GM21786 (cell line): ENCODE data around the gene MOXD1.
A peak's percentile ranks its signal among the peaks of the same experiment; 100 is the strongest.
"Not testable (repeated sequence)": the region's sequence is repeated elsewhere in the genome, so short reads cannot be mapped to it uniquely, and the experiment has no call there.

Source experiments
- ATAC-seq: cut with Tn5 transposase; IDR thresholded peaks from one replicate; pipeline ENCODE4 v1.9.1; 2021; ENCODE audit not compliant: unreplicated experiment

Gene MOXD1

GRCh38 chr6:132285004-132285780 lies 116.1 kb downstream of the MOXD1 start:
- no peak for ATAC-seq

DNA sequence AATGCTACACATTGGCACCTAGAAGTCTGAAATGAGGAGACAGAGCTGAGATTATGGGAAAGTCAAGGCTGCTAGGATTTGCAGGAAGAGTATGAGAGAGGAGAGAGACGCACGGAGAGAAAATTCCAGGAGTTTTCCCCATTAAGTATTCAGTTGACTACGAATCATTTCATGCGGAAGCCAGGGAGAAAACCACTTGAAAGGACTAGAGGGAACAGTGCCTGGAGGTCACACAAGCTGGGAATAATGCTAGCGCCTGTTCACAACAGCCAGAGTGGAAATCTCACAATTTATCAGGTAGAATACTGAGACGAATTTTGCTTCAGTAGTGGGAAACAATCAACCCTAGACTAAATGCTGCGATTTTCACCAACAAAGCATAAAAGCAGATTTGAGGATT lies 118.6 kb downstream of the MOXD1 start:
- no peak for ATAC-seq

DNA sequence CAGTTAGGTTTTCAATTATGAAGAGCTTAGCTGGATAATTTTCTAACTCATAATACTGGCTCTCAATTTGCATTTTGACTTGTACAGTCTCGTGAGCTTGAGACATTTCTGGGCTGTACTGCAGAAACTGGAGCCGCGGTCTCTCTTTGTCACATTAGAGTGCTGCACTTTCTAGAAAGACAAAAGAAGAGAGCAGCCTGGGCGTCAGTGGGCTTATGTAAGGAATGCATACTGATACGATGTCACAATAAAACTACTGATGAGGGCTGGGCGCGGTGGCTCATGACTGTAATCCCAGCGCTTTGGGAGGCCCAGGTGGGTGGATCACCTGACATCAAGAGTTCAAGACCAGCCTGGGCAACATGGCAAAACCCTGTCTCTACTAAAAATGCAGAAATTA lies 120.8 kb downstream of the MOXD1 start:
- ATAC-seq = no peak

GRCh38 chr6:132279592-132280139 lies 121.6 kb downstream of the MOXD1 start:
- ATAC-seq = peak; percentile 91

DNA sequence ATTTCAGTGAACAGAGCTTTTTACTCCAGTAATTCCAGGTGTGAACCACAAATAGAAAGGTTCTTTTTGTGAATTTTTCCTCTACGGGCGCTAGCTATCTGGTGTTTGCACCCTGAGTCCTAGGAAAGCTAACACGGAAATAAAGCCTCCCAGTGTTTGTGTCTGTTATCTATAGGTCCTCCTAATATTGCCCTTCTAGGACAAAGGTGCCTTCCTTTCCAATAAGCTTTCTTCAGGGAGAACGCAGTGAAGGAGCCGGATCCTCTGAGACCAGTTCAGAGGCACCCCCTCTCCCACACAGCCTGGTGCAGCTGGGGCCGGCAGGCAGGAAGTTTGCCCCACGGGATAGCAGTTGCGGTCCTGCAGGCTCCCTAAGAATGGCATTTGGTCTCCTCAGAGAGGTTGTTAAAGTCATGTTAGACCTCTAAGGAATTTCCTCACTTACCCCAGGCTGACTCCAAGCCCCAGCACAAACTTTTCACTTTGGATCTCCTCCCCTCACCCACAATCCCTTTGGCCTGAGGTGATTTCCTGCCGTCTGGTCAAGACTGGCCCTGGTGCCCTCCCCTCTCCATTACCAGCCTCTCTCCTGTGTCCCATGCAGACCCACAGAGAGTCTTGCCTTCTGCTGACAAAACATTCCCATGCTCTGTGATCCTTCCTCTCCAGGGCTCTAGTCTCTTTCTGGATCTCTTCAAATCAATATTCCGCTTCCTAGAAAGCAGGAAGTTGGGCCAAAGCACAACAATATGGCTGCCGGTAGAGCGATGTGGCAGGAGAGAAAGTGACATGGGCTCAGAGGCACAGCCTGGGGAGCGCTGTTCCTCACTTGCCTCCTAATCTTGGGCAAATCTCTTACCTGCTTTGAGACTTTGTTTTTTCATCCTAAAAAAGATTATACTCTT lies 126.0 kb downstream of the MOXD1 start:
- ATAC-seq = no peak

GRCh38 chr6:132272776-132273175 lies 128.5 kb downstream of the MOXD1 start:
- ATAC-seq = no peak

DNA sequence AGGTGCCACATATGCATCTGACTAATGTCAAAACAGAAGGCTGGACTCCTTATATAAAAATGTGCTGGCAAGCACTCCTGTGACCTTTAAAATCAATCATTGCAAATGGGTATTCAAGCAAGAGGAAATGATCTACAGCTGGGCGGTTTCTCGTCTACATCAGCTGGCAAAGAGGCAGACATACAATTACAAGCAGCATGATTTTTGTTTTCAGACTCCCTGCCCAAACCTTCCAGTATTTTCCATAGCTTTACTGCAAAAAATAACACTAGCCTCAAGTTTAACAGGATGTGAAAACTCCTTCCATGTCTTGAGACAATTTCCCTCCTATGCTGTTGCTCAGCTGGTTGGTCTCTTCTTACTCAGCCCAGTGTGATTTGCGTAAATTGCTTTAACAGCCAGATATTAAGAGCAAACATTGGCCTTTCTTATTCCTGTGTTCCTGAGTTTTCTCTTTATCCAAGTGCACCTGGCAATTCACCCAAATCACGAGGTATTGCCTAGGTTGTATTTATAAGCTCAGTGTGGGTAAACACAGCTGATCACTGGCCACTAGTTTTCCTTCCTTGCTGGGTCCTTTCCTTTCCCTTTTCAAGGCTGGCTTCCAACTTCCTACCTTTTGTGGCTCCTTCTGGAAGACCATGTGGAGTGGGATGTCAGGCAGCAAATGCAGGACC lies 130.4 kb downstream of the MOXD1 start:
- no peak for ATAC-seq

DNA sequence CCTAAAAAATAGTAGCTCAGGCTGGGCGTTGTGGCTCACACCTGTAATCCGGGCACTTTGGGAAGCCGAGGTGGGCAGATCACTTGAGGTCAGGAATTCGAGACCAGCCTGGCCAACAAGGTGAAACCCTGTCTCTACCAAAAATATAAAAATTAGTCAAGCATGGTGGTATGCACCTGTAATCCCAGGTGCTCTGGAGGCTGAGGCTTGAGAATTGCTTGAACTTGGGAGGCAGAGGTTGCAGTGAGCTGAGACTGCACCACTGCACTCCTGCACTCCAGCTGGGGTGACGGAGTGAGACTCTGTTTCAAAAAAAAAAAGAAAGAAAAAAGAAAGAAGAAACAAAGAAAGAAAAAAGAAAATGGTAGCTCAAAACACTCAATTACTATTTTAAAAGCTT lies 132.6 kb downstream of the MOXD1 start:
- ATAC-seq = not testable (repeated sequence)

DNA sequence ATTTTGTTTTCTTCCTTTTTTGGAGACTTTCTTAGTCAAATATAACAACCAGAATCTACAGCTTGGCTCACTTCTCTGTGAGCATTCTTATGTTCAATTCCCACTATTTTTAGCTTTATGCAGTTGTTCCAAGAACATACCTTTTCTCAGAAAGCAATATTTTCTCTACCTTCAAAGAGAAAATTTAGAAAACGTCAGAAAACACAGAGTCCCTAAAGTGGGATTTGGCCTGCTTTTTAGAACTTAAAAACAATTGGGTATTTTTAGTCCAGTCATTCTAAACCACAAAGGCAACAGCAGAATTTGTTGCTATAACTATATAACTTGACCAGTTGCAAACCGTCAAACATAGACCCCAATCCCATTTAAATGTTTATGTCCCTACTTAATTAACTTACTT lies 133.1 kb downstream of the MOXD1 start:
- ATAC-seq = no peak

GRCh38 chr6:132265451-132266097 lies 135.7 kb downstream of the MOXD1 start:
- no peak for ATAC-seq

GRCh38 chr6:132264021-132264500 lies 137.2 kb downstream of the MOXD1 start:
- no peak for ATAC-seq

DNA sequence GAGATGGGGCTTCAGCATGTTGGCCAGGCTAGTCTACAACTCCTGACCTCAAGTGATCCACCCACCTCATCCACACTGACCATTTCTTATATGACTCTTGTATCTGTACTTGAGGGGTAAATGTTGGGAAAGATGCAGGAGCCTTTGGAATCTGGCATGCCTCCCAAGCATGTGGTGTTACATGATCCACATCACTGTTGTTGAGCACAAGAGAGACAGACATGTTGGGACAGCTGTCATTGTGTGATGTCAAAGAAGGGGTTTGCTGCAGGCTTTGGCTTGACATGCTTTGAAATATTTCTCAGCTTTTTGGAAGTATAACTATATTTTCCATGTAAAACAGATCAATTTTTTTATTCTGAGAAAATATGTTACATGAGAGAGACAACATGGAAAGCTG lies 139.9 kb downstream of the MOXD1 start:
- no peak for ATAC-seq

GRCh38 chr6:132259070-132259469 lies 142.2 kb downstream of the MOXD1 start:
- ATAC-seq = no peak

DNA sequence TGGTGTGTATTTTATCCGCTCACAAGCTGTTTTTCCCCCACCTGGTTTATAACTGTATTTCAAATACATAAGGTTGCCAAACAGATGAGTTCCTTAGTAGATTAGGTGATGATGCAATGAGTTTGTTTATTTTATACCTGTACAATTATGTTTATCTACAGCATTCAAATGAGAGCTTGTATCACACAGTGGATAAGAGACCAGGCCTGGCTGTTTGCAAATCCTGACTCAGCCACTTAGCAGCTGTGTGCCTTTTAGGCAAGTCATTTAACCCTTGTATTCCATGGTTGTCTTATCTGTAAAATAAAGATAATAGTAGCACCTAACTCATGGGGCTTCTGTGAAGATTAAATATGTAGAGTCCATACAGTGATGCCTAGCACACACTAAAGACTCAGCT lies 143.7 kb downstream of the MOXD1 start:
- ATAC-seq = no peak

DNA sequence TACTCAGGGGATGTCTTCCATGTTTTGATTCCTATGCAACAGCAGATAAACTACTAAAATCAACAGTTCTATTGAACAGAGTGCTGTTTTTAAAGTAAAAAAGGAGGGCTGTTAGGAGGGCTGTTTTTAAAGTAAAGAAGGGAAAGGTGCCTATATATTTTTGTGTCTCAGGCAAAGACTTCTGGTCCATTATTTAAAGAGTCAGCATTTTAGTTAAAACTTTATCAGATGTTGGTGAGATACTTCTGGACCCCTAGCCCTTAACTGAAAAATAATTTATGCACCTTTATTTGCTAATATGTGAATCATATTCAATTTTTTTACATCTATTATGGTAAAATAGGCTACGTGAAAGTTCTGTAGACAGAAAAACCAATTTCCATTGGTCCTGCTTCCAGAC lies 144.8 kb downstream of the MOXD1 start:
- ATAC-seq = no peak

DNA sequence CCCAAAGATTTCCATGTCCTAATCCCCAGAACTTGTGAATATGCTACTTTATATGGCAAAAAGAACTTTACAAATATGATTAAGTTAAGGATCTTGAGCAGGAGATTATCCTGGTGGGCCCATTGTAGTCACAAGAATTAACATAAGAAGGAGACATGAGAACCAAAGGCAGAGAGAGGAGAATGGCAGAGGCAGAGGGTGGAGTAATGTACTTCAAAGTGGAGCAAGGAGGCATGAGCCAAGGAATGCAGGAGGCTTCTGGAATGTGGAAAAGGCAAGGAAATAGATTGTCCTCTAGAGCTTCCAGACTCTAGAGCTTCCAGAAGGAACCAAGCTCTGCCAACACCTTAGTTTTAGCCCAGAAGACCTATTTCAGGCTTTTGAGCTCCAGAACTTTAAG lies 147.4 kb downstream of the MOXD1 start:
- ATAC-seq = no peak

DNA sequence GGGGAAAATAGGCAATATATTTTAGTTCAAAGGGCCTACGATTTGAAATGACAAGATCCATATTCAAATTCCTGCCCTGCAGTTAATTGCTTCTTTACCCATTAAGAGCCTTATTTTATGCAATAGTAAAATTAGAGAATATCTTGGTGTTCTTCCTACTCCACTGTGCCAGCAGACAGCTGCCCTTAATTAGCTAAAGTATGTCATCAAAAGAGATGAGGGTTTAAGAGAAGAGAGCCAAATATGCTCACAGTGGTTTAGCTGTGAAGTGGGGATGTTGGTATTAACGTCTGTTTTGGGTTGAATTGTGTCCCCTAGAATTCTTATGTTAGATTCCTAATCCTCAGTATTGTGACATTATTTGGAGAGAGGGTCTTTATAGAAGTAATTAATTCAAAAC lies 148.1 kb downstream of the MOXD1 start:
- no peak for ATAC-seq

GRCh38 chr6:132252113-132252512 lies 149.2 kb downstream of the MOXD1 start:
- no peak for ATAC-seq

DNA sequence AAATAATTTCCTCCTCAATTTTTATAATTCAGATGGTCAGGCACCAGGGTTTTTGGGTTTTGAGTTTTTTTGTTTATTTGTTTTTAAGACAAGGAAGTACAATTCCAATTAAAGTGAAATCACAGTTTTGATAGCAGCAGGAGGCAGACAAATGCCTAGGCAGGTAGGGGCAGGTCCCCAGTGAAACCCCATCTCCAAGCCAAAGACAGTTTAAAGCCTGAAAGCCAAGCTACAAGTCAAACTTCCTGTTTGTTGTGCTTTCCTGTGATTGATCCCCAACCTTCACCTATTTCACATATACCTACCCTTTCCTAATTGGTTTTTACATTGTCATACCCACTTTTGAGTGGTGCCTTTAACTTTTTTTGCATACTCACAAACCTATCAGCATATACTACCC lies 149.6 kb downstream of the MOXD1 start:
- ATAC-seq = no peak

- ATAC-seq = no peak
Observed at GRCh38 chr6:132247381-132248159, 153.7 kb downstream of the MOXD1 start.
